H9 (cell line): ENCODE results near the gene CCSER1. TPM values are rescaled to one million over a fixed set of nuclear protein-coding genes. Genes with fewer than 3 reads are reported as not detected.

Experiments
- DNase-seq: peaks from one replicate; pipeline ENCODE4 v3.0.0-alpha.2; 2017
- H2AFZ ChIP-seq: one replicate; pipeline ENCODE4 v1.6.1; 2013; ENCODE audit warnings: mild to moderate bottlenecking, low read length, control low read depth, moderate library complexity
- H2AK5ac ChIP-seq: 2 replicates; pipeline ENCODE4 v1.6.1; 2013; ENCODE audit warnings: low read length, control low read depth, mixed read lengths; ENCODE audit not compliant: insufficient read length
- H2BK120ac ChIP-seq: one replicate; pipeline ENCODE4 v1.6.1; 2013; ENCODE audit warnings: low read depth, mild to moderate bottlenecking, low read length, control low read depth, inconsistent platforms; ENCODE audit not compliant: poor library complexity, severe bottlenecking
- H2BK12ac ChIP-seq: 2 replicates; pipeline ENCODE4 v1.6.1; 2013; ENCODE audit warnings: low read length, control low read depth, mixed read lengths, low read depth; ENCODE audit not compliant: insufficient read length
- H2BK15ac ChIP-seq: 2 replicates; pipeline ENCODE4 v1.6.1; 2013; ENCODE audit warnings: low read depth, low read length, control low read depth
- H2BK20ac ChIP-seq: one replicate; pipeline ENCODE4 v1.6.1; 2013; ENCODE audit warnings: low read depth, mild to moderate bottlenecking, low read length, control low read depth, inconsistent platforms; ENCODE audit not compliant: poor library complexity, severe bottlenecking
- H2BK5ac ChIP-seq: 2 replicates; pipeline ENCODE4 v1.6.1; 2013; ENCODE audit warnings: low read length, control low read depth, mixed read lengths; ENCODE audit not compliant: insufficient read length
- H3K14ac ChIP-seq: 2 replicates; pipeline ENCODE4 v1.6.1; 2013; ENCODE audit warnings: low read length, control low read depth; ENCODE audit not compliant: insufficient read depth
- H3K18ac ChIP-seq: 2 replicates; pipeline ENCODE4 v1.6.1; 2013; ENCODE audit warnings: low read depth, mild to moderate bottlenecking, mixed read lengths, low read length, control low read depth; ENCODE audit not compliant: insufficient read length
- H3K23ac ChIP-seq: 2 replicates; pipeline ENCODE4 v1.6.1; 2013; ENCODE audit warnings: low read length, control low read depth, mixed read lengths, low read depth; ENCODE audit not compliant: insufficient read length
- H3K23me2 ChIP-seq: 2 replicates; pipeline ENCODE4 v1.6.1; 2013; ENCODE audit warnings: low read depth, mild to moderate bottlenecking, mixed read lengths, low read length, control low read depth; ENCODE audit not compliant: insufficient read length, poor library complexity, severe bottlenecking
- H3K27ac ChIP-seq: 2 replicates; pipeline ENCODE4 v1.5.1; 2013; ENCODE audit warnings: low read length, control low read depth, mixed read lengths, low read depth; ENCODE audit not compliant: insufficient read length
- H3K27me3 ChIP-seq: 2 replicates; pipeline ENCODE4 v1.6.1; 2013; ENCODE audit warnings: low read length, control low read depth, inconsistent platforms; ENCODE audit not compliant: insufficient read depth
- H3K4ac ChIP-seq: 2 replicates; pipeline ENCODE4 v1.6.1; 2013; ENCODE audit warnings: low read depth, mild to moderate bottlenecking, control low read depth, inconsistent platforms, low read length, moderate library complexity
- H3K4me1 ChIP-seq: 2 replicates; pipeline ENCODE4 v1.6.1; 2013; ENCODE audit warnings: low read length, control low read depth, inconsistent platforms; ENCODE audit not compliant: insufficient read depth
- H3K4me2 ChIP-seq: 2 replicates; pipeline ENCODE4 v1.6.1; 2013; ENCODE audit warnings: low read length, control low read depth, mixed read lengths; ENCODE audit not compliant: insufficient read length, insufficient read depth
- H3K56ac ChIP-seq: 2 replicates; pipeline ENCODE4 v1.6.1; 2013; ENCODE audit warnings: low read depth, mild to moderate bottlenecking, mixed read lengths, low read length, control low read depth; ENCODE audit not compliant: insufficient read length
- H3K79me1 ChIP-seq: 2 replicates; pipeline ENCODE4 v1.6.1; 2013; ENCODE audit warnings: low read depth, mild to moderate bottlenecking, moderate library complexity, low read length, control low read depth, inconsistent platforms; ENCODE audit not compliant: insufficient read depth, poor library complexity, severe bottlenecking
- H3K79me2 ChIP-seq: 2 replicates; pipeline ENCODE4 v1.6.1; 2013; ENCODE audit warnings: low read length, control low read depth, inconsistent platforms; ENCODE audit not compliant: insufficient read depth
- H3K9ac ChIP-seq: 2 replicates; pipeline ENCODE4 v1.6.1; 2013; ENCODE audit warnings: low read length, control low read depth, mixed read lengths; ENCODE audit not compliant: insufficient read length; ENCODE audit errors: extremely low read depth
- H3K9me3 ChIP-seq: one replicate; pipeline ENCODE4 v1.6.1; 2013; ENCODE audit warnings: low read depth, low read length, inconsistent platforms; ENCODE audit not compliant: control insufficient read depth
- H3T11ph ChIP-seq: one replicate; pipeline ENCODE4 v1.6.1; 2013; ENCODE audit warnings: mild to moderate bottlenecking, low read length, control low read depth, inconsistent platforms
- H4K20me1 ChIP-seq: one replicate; pipeline ENCODE4 v1.6.1; 2013; ENCODE audit not compliant: control insufficient read depth, insufficient read length, insufficient read depth
- H4K5ac ChIP-seq: 2 replicates; pipeline ENCODE4 v1.6.1; 2013; ENCODE audit warnings: low read depth, mild to moderate bottlenecking, mixed read lengths, low read length, control low read depth; ENCODE audit not compliant: insufficient read length
- H4K8ac ChIP-seq: replicated peaks from 2 replicates; pipeline ENCODE4 v1.6.1; 2013; ENCODE audit warnings: low read length, control low read depth, mixed read lengths, low read depth; ENCODE audit not compliant: insufficient read length
- H4K91ac ChIP-seq: 2 replicates; pipeline ENCODE4 v1.6.1; 2013; ENCODE audit warnings: low read depth, mild to moderate bottlenecking, moderate library complexity, mixed read lengths, low read length, control low read depth; ENCODE audit not compliant: insufficient read length
- H3K27ac Mint-ChIP-seq, 3 experiments: 2 replicates in 2 of 3; 3 replicates in 1 of 3; pipeline ENCODE4 v1.8.0; 2020 to 2021; ENCODE audit warnings: mixed read lengths in 3 of 3, mild to moderate bottlenecking in 1 of 3, moderate library complexity in 1 of 3
- H3K27me3 Mint-ChIP-seq: 2 replicates; pipeline ENCODE4 v1.8.0; 2021; ENCODE audit warnings: low read depth, mild to moderate bottlenecking, moderate library complexity, mixed read lengths
- H3K36me3 Mint-ChIP-seq, 3 experiments: 2 replicates in 2 of 3; 3 replicates in 1 of 3; pipeline ENCODE4 v1.8.0; 2020 to 2021; ENCODE audit warnings: low read depth in 3 of 3, mixed read lengths in 3 of 3; ENCODE audit not compliant: insufficient read depth in 1 of 3
- H3K4me1 Mint-ChIP-seq, 2 experiments: 2 replicates each; pipeline ENCODE4 v1.8.0; 2020; ENCODE audit warnings: mixed read lengths in 2 of 2
- H3K4me3 Mint-ChIP-seq, 2 experiments: 2 replicates in 1 of 2; 3 replicates in 1 of 2; pipeline ENCODE4 v1.8.0; 2020 to 2021; ENCODE audit warnings: mild to moderate bottlenecking in 2 of 2, mixed read lengths in 2 of 2, moderate library complexity in 1 of 2
- H3K9me3 Mint-ChIP-seq, 2 experiments: 2 replicates in 1 of 2; 3 replicates in 1 of 2; pipeline ENCODE4 v1.8.0; 2020; ENCODE audit warnings: mild to moderate bottlenecking in 2 of 2, mixed read lengths in 2 of 2, moderate library complexity in 1 of 2
- CTCF ChIP-seq: fragments of 200-600 bp; sonication (generic); conservative IDR thresholded peaks from 3 replicates; pipeline ENCODE4 v1.8.0; 2021; ENCODE audit warnings: antibody characterized with exemption, mild to moderate bottlenecking
- WGBS: extraction: QIAGEN DNeasy Blood & Tissue Kit; methylation state at CpG from one replicate; pipeline ENCODE4 v1.1.7; 2013; ENCODE audit warnings: missing lambda C conversion rate, low lambda C conversion rate, mixed read lengths; ENCODE audit not compliant: insufficient read length; ENCODE audit errors: extremely low coverage; 5-methylcytosine and 5-hydroxymethylcytosine counted together
- total RNA-seq: library from RNA; stranded (reverse); gene quantifications from 2 replicates; pipeline ENCODE4 v1.2.1, GENCODE V29; 2021

The CCSER1 gene
- total RNA-seq, 1 experiment from 2014 or later, result 0.37 TPM

- H2BK5ac ChIP-seq, result no peak overlapping the region
- Mint-ChIP-seq H3K27ac (no peak overlapping the region), H3K4me1 (no peaks in the 10 kb centered on the region), H3K27me3 (no peaks in the 10 kb centered on the region), H3K9me3 (no peaks in the 10 kb centered on the region), H3K4me3 (no peak overlapping the region), H3K36me3 (no peaks in the 10 kb centered on the region; a peak in 1 of 7 replicates)
- no peaks in the 10 kb centered on the region for H3K9me3 ChIP-seq
- H3K79me1 ChIP-seq, result no peaks in the 10 kb centered on the region
- H2BK120ac ChIP-seq, result no peak overlapping the region
- no peak overlapping the region for H3K18ac ChIP-seq
- H3K14ac ChIP-seq, result no peak overlapping the region
- H4K5ac ChIP-seq, result no peak overlapping the region
- no peak overlapping the region for H2AK5ac ChIP-seq
- H3K4ac ChIP-seq, result no peak overlapping the region
- DNase-seq, result no peak
- H3K79me2 ChIP-seq, result no peaks in the 10 kb centered on the region
- no peak overlapping the region for H3T11ph ChIP-seq
- no peaks in the 10 kb centered on the region for H3K23me2 ChIP-seq
- H3K9ac ChIP-seq, result no peak overlapping the region
- H2BK20ac ChIP-seq, result no peak overlapping the region
- H3K4me1 ChIP-seq, result no peaks in the 10 kb centered on the region
- TF ChIP-seq CTCF, result no peak
- no peak overlapping the region for H2BK15ac ChIP-seq
- no peak overlapping the region for H3K4me2 ChIP-seq
- H4K91ac ChIP-seq, result no peak overlapping the region
- WGBS, result no CpG with 5 or more reads among the region's 1 CpG
- H4K8ac ChIP-seq, result no peak overlapping the region
- no peak overlapping the region for H3K27ac ChIP-seq
- H2AFZ ChIP-seq, result no peak overlapping the region
- no peaks in the 10 kb centered on the region for H4K20me1 ChIP-seq
- no peaks in the 10 kb centered on the region for H3K27me3 ChIP-seq
- no peak overlapping the region for H3K23ac ChIP-seq
- H2BK12ac ChIP-seq, result no peak overlapping the region
- no peak overlapping the region for H3K56ac ChIP-seq
These were observed 588.0 kb downstream of the CCSER1 start for GRCh38 chr4:90715242-90715641.
